Endodermal cell (in vitro differentiated cells): ENCODE measurements around the gene HADHA. TPM values are rescaled to one million over a fixed set of nuclear protein-coding genes. Genes with fewer than 3 reads are reported as not detected.

Experiments used
- DNase-seq: peaks from one replicate; pipeline ENCODE4 v3.0.0-alpha.2; 2017
- H3K27ac ChIP-seq: 2 replicates; pipeline ENCODE4 v1.5.1; 2013; ENCODE audit warnings: mild to moderate bottlenecking, low read depth, low read length, moderate library complexity
- H3K27me3 ChIP-seq: 2 replicates; pipeline ENCODE4 v1.6.1; 2013; ENCODE audit warnings: mild to moderate bottlenecking, low read length, moderate library complexity; ENCODE audit not compliant: insufficient read depth, control insufficient read depth, poor library complexity, severe bottlenecking
- H3K36me3 ChIP-seq: 2 replicates; pipeline ENCODE4 v1.7.0; 2013; ENCODE audit warnings: mild to moderate bottlenecking, low read length, moderate library complexity; ENCODE audit not compliant: control insufficient read depth, insufficient read depth
- H3K4me1 ChIP-seq: one replicate; pipeline ENCODE4 v1.7.0; 2013; ENCODE audit warnings: low read length; ENCODE audit not compliant: control insufficient read depth, insufficient read depth
- H3K4me3 ChIP-seq: 2 replicates; pipeline ENCODE4 v1.5.1; 2013; ENCODE audit warnings: mild to moderate bottlenecking, low read length, moderate library complexity
- H3K9ac ChIP-seq: 2 replicates; pipeline ENCODE4 v1.6.1; 2013; ENCODE audit warnings: mild to moderate bottlenecking, low read length, moderate library complexity; ENCODE audit not compliant: poor library complexity, severe bottlenecking; ENCODE audit errors: extremely low read depth
- H3K9me3 ChIP-seq: 2 replicates; pipeline ENCODE4 v1.6.1; 2013; ENCODE audit warnings: mild to moderate bottlenecking, low read length, moderate library complexity; ENCODE audit not compliant: control insufficient read depth
- H3K27ac Mint-ChIP-seq: 2 replicates; pipeline ENCODE4 v1.8.0; 2020; ENCODE audit warnings: mixed read lengths
- H3K27me3 Mint-ChIP-seq: 2 replicates; pipeline ENCODE4 v1.8.0; 2021; ENCODE audit warnings: mild to moderate bottlenecking, mixed read lengths; ENCODE audit not compliant: insufficient read depth
- H3K36me3 Mint-ChIP-seq: 2 replicates; pipeline ENCODE4 v1.8.0; 2020; ENCODE audit warnings: low read depth, mixed read lengths
- H3K4me1 Mint-ChIP-seq: 2 replicates; pipeline ENCODE4 v1.8.0; 2020; ENCODE audit warnings: mixed read lengths
- H3K4me3 Mint-ChIP-seq: 2 replicates; pipeline ENCODE4 v1.8.0; 2020; ENCODE audit warnings: mild to moderate bottlenecking, moderate library complexity, mixed read lengths
- H3K9me3 Mint-ChIP-seq: 2 replicates; pipeline ENCODE4 v1.8.0; 2020; ENCODE audit warnings: mild to moderate bottlenecking, mixed read lengths
- CTCF ChIP-seq: fragments of 200-600 bp; sonication (generic); conservative IDR thresholded peaks from 2 replicates; pipeline ENCODE4 v1.5.0; 2021; ENCODE audit warnings: antibody characterized with exemption, mild to moderate bottlenecking
- WGBS, 2 experiments: methylation state at CpG; one replicate each; pipeline versions ENCODE4 v1.1.5 to v1.1.7; 2013; ENCODE audit warnings: missing lambda C conversion rate in 2 of 2, mixed read lengths in 1 of 2; ENCODE audit not compliant: insufficient coverage in 1 of 2, insufficient read length in 1 of 2; 5-methylcytosine and 5-hydroxymethylcytosine counted together
- total RNA-seq, 2 donors: library from RNA; stranded (reverse); fragmentation: NEBNext Ultra II Directional in 1 of 2; extraction: Animal tissue kit (Norgen Biotek cat#: 25700) in 1 of 2; gene quantifications; 2 replicates in 1 of 2; 3 replicates in 1 of 2; pipeline ENCODE4 v1.2.1, GENCODE V29; 2021

HADHA gene
- total RNA-seq, 2 donors from 2014 or later = 83.8 to 86.7 TPM

- H3K9me3 ChIP-seq = no peaks in the 10 kb centered on the region
- no peak overlapping the region for H3K4me3 ChIP-seq
- Mint-ChIP-seq H3K27me3 (peaks cover 34% of the 10 kb centered on the region), H3K36me3 (peaks cover 26% of the 10 kb centered on the region), H3K9me3 (no peaks in the 10 kb centered on the region), H3K27ac (no peak overlapping the region), H3K4me1 (peaks cover 4% of the 10 kb centered on the region), H3K4me3 (no peak overlapping the region)
- peak; percentile 50 for DNase-seq
- WGBS, 2 experiments = 91 to 93% methylated on average over 15 to 16 of the region's 16 CpGs
- no peak overlapping the region for H3K27ac ChIP-seq
- H3K36me3 ChIP-seq = peaks cover 33% of the 10 kb centered on the region
- no peak overlapping the region for H3K9ac ChIP-seq
- no peaks in the 10 kb centered on the region for H3K4me1 ChIP-seq
- H3K27me3 ChIP-seq = peaks cover 14% of the 10 kb centered on the region
- TF ChIP-seq CTCF = no peak
These were observed 56.8 kb downstream of the HADHA start for GRCh38 chr2:26187537-26188104.

GRCh38 chr2:26187114-26187513 is 57.3 kb downstream of the HADHA start:
- H3K27me3 ChIP-seq = peaks cover 14% of the 10 kb centered on the region
- H3K36me3 ChIP-seq = peaks cover 28% of the 10 kb centered on the region
- H3K9ac ChIP-seq = no peak overlapping the region
- H3K36me3 Mint-ChIP-seq = peaks cover 22% of the 10 kb centered on the region
- peaks cover 4% of the 10 kb centered on the region for H3K4me1 Mint-ChIP-seq
- no peak overlapping the region for H3K4me3 Mint-ChIP-seq
- DNase-seq = no peak
- no peaks in the 10 kb centered on the region for H3K9me3 ChIP-seq
- no peak overlapping the region for H3K27ac ChIP-seq
- H3K27ac Mint-ChIP-seq = no peak overlapping the region
- no peaks in the 10 kb centered on the region for H3K4me1 ChIP-seq
- 95 to 97% methylated on average over 6 to 15 of the region's 15 CpGs for WGBS, 2 experiments
- H3K9me3 Mint-ChIP-seq = no peaks in the 10 kb centered on the region
- H3K27me3 Mint-ChIP-seq = peaks cover 39% of the 10 kb centered on the region
- H3K4me3 ChIP-seq = no peak overlapping the region
- no peak for TF ChIP-seq CTCF

GRCh38 chr2:26185954-26186770 is 58.3 kb downstream of the HADHA start:
- Histone ChIP-seq H3K27me3 (peaks cover 14% of the 10 kb centered on the region), H3K9ac (no peak overlapping the region), H3K9me3 (no peaks in the 10 kb centered on the region), H3K27ac (no peak overlapping the region), H3K4me3 (peak overlapping the region; percentile 80), H3K4me1 (no peaks in the 10 kb centered on the region), H3K36me3 (peaks cover 19% of the 10 kb centered on the region)
- H3K27ac Mint-ChIP-seq = no peak overlapping the region
- TF ChIP-seq CTCF = no peak
- peaks cover 4% of the 10 kb centered on the region for H3K4me1 Mint-ChIP-seq
- DNase-seq = no peak
- H3K4me3 Mint-ChIP-seq = peak overlapping the region; percentile 62
- H3K9me3 Mint-ChIP-seq = no peaks in the 10 kb centered on the region
- peaks cover 12% of the 10 kb centered on the region for H3K36me3 Mint-ChIP-seq
- peaks cover 47% of the 10 kb centered on the region for H3K27me3 Mint-ChIP-seq
- 96 to 97% methylated on average over 10 to 16 of the region's 16 CpGs for WGBS, 2 experiments
